Stimulated activated CD8-positive, alpha-beta memory T cell treated with anti-CD3 and anti-CD28 coated beads, Interleukin-4, amount 100 ng/mL, for 48 hours (primary cell): ENCODE data around the gene PEDS1.
"Not testable (repeated sequence)": the region's sequence is repeated elsewhere in the genome, so short reads cannot be mapped to it uniquely, and the experiment has no call there.

ENCODE experiments used
- DNase-seq: peaks from one replicate; pipeline ENCODE4 v3.0.0-alpha.2; 2020

The PEDS1 gene

DNA sequence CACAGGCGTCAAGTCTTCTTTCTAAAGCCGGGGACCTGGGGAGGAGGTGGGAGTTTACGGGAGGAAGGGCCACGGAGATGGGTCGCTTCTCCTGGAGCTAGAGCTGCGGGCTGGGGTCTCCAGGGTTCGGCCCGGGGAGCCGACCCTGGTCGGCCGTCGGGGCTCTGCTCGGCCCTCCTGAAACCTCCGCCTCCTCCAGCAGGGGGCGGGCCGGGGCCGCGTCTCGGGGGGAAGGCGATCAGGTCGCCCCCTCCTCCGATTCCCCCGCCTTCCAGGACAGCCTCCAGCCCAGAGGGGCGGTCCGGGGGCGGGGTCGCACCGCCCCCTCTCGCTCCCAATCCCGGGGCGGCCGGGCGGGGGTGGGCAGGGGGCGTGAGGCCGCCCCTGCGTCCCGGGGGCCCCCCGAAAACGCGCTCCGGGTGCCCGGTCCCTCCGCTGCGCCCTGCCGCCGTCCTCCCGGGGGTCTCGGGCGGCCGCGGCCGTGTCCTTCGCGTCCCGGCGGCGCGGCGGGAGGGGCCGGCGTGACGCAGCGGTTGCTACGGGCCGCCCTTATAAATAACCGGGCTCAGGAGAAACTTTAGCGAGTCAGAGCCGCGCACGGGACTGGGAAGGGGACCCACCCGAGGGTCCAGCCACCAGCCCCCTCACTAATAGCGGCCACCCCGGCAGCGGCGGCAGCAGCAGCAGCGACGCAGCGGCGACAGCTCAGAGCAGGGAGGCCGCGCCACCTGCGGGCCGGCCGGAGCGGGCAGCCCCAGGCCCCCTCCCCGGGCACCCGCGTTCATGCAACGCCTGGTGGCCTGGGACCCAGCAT, 36.9 kb upstream of the PEDS1 start, which contains the start of gene CEBPB:
TSS of gene CEBPB (plus strand) at position 580 of the 814 bp plus-strand sequence. CDS start at position 784, 204 bp downstream.
- DNase-seq: peak; percentile 90

DNA sequence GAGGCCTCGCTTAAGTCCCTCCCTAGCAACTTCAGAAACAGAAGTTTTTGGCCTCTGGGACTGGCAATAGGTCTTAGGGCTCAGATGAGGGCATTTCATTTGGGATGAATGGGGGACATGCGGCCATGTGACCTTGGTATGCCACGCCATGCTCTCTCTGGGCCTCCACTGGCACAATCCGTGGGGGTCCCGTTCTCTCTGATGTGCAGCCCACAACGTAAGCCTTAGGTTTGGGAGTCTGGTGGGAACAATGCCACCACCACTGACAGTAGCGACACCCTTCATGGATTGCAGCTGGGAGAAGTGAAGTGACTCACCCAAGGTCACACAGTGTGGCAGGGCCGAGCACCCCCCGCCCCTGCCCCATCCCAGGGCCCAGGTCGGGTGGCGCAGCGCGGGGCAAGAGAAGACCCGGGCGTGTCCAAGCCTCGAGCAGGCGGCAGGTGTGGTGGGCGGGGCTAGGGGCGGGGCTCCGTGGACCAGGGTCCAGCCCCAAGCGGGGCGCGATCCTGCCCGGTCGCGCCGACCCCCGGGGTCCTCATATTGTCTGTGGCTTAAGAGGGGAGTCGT, 36.2 kb upstream of the PEDS1 start:
- DNase-seq: peak; percentile 60

DNA sequence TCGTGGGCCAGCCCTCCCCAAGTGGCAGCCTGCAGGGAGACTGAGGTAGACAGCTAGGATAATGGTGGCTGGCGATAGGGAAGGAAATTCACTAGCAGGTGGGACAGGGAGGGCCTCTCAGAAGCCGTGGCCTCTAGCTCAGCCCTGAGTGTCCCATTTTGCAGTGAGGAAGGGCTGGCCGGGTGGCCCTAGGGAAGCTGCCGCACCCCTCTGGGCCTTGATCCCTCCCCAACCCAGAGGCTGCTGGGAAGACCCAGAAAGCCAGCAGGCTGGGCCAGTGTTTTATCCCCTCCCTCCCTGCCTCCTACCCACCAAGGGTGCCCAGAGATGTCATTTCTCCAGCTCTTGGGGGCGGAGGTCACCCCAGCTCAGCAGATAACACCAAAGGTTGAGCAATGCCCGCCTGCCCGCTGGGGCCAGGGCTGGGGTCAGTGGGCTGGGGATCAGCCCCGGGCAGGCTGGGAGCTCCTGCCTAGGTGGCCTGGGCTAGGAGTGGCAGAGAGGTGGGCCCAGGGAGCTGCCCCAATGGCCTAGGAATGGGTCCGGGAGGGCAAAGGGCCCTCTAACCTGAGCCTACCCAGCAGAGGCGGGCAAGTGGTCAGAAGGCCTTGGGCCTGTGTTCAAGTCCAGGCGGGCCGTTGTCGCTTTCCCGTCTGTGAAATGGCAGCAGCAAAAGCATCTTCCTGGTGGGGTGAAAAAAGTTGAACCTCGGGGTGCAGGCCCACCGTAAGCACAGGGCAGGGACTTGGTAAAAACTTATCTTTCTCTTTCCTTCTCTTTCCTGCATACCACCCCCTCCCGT, 35.6 kb upstream of the PEDS1 start:
- no peak for DNase-seq

DNA sequence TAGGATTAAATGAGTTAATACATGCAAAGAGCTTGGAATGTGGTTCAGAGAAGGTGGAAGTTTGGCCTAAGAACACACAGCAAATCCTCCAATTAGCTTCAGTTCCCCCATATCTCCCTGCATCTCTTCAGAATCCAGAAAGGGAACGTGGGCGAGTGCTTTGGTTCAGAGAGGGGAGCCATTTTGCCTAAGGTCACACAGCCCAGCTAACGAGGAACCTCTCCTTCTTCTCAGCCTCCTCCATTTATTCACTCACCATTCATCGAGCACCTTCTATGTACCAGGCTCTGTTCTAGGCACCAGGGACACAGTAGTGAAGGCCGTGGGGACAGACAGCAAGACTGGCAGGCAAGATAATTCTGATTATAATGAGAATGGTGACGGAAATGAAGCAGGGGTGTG, 34.8 kb upstream of the PEDS1 start:
- DNase-seq: no peak

DNA sequence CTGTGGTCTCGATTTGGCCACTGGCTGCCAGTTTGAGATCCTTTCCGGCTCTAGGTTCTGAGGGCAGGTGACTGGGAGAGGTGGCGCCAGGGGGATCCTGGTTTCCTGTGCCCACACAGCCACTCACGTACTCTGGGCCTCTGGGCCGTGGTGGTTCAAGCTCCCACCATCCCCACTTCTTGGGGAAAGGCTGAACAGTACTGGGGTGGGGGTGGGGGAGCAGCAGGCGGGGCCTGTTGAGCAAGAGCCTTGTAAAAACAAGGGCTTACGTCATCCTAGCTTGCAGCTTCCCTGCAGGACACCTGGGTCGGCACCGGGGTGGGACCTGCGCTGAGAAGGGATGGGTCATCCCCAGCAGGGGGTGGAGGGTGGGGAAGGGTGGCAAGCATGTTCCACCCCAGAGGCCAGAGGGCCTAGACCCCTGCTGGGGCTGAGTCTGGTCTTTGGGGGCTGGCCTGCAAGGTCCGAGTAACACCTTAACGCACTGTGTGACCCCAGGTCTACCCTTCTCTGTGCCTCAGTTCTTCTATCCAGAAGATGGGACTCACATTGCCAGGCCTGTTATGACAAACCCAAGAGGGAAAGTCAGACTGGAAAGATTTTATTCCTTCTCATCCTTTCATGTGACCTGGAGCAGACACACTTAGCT, 34.0 kb upstream of the PEDS1 start:
- DNase-seq: no peak

DNA sequence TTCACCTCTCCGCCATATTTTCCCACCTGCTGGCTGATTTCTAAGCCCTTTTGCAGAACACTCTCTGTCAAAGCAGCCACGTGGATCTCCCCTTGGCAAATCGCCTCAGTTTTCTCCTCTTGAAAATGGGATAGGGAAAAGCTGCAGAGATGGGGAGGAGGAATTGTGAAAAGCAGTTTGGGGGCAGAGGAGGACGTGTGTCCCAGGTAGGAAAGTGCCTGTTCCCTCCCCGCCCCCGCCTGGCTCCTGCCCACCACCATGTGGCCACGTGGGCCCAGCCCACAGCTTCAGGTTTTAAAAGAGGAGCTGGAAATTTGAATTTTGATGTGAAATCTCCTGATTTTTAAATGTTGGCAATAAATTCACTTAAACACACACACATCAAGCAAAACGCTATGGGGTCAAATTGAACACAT, 33.5 kb upstream of the PEDS1 start:
- DNase-seq: no peak

DNA sequence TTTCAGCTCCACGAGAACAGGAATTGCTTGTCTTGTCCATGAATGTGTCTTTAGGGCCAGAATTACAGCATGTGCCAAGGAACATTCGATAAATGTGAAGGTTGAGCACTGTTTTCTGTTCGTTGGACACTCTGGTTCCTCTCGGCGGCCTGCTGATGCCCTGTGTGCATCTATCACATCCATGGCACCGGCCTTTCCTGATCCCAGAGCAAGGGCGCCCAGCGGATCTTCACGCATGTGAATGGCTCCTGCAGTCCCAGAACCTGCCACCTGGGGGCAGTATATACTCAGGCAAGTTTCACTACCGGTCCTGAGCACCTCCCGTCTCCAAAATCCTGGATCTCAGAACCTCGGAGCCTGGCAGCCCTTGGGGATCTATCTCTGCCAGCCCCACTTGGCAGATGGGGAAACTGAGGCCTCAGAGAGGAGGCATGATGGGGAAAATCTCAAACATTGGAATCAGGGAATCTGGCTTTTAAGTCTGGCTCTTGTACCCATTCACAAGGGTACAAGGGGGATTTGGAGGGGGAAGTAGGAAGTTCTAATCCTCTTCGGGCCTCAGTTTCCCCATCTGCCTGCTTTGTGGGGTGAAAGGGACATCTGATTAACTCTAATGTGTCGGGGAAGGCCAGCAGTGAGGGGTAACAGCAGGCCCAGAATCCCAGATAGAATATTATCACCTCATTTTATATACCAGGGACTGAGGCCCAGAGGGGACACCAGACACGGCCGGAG, 32.8 kb upstream of the PEDS1 start:
- peak; percentile 100 for DNase-seq

DNA sequence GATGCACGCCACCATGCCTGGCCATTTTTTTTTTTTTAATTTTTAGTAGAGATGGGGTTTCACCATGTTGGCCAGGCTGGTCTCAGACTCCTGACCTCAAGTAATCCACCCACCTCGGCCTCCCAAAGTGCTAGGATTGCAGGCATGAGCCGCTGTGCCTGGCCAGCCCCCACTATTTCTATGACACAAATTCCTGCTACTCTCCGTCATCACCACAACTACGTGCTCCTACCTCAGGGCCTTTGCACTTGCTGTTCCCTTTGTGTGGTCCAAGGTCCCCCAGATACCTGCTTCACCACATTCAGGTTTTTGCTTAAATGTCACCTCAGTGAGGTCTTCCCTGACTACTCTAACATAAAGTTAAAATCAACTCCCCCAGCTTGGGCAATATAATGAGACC, 31.9 kb upstream of the PEDS1 start:
- no peak for DNase-seq

DNA sequence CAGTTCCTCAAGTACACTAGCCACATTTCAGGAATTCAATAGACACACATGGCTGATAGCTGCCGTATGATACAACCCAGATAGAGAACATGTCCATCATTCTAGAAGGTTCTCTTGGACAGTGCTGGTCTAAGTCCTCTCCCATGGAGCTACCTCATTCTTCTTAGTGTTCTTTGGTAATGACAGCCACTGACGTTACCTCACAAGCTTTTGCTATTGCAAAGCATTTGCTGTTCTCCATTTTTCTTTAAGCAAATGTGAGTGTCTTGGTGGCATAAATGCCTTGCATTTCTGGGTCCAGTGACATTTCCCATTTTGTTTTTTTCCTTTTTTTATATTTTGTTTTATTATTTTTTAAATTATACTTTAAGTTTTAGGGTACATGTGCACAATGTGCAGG, 28.8 kb upstream of the PEDS1 start:
- no peak for DNase-seq

DNA sequence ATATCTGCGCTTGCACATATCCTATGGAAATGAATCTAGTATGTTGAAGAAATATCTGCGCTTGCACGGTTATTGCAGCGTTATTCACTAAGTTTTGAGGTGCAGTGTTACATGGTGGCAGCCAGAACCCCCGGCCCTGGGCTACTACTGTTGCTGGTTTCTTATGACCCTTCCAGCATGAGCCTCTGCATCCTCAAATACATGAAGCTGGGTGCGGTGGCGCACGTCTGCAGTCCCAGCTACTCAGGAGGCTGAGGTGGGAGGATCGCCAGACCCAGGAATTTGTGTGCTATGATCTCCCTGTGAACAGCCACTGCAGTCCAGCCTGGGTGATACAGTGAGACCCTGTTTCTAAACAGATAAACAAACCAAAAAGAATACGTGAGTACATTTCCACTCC, 27.8 kb upstream of the PEDS1 start:
- no peak for DNase-seq

DNA sequence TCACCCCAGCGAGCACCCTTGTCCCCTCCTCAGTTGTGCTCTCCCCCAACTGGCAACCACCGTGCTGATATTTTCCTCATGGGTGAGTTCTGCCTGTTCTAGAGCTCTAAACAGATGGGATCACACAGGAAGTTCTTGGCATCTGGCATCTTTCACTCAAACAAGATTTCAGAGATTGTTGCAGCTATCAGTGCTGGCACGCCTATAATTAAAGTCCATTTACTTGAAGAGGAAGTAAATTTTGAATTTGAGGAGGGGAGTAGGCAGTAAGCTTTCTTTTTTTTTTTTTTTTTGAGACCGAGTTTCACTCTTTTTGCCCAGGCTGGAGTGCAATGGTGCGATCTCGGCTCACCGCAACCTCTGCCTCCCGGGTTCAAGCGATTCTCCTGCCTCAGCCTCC, 25.1 kb upstream of the PEDS1 start:
- DNase-seq: not testable (repeated sequence)

DNA sequence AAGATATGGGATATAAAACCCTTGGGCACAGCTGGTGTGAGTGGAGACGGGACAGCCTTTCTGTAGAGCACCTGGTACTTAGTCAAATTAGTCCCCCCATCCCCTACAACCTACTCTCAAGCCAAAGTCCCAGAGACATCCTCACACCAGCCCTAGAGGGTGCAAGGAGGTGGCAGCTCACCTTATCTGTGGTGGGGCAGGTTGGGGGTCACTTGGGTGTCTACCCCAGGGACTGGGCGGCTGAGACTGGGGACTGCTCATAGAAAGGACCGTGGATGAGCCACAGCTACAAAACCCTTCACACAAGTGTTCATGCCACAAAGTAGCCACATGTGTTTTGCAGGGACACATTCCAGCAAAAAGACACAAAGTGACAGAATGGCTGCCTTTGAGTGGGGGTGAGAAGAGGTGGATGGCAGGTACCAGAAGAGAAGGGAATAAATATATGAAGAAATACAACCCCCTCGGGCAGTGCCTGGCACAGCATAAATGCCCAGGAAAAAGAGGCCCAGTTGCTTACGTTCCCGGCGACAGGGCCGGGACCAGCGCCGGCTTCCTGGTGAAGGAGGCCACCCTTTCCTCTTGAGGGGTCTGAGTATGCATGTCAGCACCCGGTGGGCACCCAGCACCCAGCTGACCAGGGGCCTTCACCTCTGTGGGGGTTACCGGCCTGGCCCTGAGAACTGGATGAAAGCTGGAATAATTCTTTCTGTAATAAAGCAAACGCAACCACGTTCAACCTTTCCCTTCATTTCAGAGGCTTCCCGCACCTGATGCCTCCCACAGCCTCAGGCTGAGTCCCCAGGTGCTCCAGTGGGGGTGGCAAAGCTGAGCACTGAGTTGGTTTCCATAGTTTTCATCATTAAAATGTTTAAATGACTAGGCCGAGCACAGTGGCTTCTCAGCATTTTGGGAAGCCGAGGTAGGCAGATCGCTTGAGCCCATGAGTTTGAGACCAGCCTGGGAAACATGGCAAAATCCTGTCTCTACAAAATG, 22.7 kb upstream of the PEDS1 start:
- no peak for DNase-seq

DNA sequence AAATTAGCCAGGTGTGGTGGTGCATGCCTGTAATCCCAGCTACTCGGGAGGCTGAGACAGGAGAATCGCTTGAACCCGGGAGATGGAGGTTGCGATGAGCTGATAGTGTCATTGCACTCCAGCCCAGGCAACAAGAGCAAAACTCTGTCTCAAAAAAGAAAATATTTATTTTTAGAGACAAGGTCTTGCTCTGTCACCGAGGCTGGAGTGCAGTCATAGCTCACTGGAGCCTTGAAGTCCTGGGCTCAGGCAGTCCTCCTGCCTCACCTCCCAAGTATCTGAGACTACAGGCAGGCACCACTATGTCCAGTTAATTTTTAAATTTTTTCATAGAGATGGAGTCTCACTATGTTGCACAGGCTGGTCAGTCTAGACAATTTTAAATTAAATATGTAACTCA, 20.9 kb upstream of the PEDS1 start:
- no peak for DNase-seq

DNA sequence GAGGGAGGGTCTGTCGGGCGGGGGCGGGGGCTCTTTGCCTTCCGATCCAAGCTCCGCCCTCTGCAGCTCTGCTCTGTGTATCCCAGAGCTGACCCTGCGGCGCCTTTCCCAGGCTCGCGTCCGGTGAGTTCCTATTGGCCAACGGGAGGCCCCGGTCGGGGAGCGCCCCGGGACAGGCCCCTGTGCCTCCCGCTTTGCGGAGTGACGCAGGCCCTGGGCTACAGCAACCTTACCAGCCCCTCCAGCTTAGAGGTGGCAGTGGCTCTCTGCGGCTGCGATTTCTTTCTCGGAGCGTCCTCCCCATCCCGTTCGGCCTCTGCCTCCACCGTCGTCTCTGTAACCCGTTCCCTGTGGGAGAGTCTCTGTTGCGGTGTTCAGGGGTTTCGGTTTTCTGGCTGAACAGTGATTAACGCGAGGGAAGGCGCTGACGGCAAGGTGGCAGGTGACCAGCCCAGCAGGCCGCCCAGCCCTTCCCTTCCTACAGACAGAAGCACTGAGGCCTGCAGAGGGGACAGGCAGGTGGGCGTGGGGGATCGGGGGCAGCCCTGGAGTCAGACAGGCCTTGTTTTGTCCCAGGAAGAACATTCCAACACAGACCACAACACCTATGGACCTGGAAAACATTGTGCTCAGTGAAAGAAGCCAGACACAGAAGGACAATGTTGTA, 19.0 kb upstream of the PEDS1 start:
- DNase-seq: no peak

DNA sequence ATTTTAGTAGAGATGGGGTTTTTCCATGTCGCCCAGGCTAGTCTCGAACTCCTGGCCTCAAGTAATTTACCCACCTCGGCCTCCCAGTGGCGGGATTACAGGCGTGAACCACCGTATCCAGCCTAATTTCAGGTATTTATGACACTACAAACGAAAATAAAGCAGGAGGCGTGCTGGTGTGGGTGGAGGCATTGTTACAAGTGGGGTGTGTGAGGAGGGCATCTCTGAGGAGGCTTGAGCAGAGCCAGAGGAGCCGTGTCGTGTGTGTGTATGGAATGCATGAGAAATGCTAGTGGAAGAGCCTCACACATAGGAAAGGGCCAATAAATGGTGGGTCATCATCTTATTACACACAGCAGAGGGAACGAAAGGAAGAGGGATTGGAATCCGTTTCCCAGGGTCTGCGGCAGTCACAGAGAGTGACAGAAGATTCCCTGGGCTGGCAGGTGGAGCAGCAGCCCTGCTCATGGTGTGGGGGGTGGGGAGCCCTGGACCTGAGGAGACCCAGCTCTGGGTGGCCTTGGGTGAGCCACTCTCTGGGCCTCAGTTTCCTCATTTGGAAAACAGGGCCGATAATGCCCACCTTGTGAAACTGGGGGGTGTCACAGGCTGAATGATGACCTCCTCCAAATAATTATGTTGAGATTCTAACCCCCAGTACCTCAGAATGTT, 17.2 kb upstream of the PEDS1 start:
- no peak for DNase-seq

DNA sequence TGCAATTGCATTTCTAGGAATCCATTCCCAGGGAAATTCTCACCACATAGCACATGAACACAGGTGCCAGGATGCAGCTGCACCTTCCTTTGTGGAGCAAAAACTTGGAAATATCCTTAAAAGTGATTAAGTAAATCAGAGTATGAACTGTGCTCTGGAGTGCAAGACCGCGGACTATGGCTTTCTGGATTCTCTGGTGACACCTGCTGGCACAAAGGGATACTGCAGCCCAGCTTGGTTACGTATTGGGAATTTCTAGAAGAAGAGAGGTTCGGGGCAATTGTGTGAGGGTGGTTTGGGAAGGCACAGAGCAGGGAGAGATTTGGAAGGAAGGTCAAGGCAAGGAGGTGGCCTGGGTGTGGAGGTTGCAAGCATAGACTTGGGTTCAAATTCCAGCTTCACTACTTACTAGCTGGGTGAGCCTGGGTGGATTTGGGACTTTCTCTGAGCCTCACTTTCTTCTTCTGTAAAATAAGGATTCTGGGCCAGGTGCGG, 15.9 kb upstream of the PEDS1 start:
- DNase-seq: peak; percentile 94

DNA sequence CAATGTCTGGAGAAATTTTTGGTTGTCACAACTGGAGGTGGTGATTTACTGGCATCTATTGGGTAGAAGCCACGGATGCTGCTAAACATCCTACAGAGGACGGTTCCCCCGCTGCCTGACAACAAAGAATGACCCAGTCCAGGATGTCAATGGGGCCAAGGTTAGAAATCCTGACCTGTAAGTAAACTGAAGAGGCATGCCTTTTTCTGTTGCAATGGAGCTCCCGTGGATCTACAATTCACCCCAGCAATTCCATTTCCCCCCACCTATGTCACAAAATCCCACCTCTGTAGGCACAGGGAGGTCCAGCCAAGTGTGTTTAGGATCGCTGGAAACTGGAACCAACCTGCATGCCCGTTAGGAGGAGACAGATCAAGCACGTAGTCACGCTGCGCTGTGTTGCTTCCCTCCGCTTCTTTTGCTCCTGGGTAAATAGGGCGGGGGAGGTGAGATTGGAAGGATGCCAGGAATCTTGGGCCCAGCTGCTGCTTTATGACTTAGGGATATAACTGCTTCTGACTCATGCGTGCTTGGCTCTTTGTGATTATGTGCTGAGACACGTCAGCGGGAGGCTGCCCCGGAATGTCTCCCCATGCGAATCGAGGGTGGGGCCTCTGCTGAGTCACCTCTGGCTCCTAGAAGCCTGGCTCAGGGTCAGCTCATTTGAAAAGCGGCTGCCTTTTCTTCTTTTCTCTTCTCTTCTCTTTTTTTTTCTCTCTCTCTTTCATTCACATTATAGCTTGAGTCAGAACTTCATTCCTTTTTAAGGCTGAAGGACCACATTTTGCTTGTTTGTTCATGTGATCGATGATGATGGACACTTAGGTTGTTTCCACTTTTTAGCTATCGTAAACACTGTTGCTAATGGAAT, 12.4 kb upstream of the PEDS1 start:
- peak; percentile 88 for DNase-seq

DNA sequence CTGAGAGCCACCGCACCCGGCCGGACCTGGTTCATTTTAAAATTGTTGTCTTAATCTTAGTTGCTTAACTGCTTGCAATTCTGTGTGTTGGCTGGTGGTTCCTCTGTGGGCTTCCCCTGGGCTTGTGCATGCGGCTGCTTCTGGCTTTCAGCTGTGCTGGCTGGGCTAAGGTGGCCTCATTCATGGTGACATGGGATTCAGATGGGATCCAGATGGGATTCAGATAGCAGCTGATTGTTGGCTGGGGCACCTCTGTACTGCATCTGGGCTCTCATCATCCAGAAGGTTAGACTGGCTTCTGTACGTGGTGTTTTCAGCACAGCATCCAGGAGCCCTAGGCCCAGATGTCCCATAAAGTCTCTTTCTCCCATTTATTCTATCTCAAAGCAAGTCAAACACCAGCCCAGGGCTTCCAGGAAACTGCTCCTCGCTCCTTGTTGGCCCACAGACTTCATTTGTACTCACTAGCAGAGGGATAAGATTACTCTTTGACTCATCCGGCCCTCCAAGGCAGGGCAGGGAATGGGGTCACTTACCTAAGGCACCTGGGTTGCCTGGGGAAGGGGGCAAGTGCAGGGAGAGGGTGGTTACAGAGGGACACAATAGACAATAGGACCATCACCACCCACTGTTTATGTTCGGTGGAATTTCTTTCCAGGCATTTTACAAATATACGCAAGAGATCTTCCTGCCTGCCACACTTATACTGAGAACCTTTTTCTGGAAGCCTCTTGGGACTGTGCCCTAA, 10.2 kb upstream of the PEDS1 start:
- DNase-seq: no peak
